ENCODE results near the gene NDUFA7. TPM values are rescaled to one million over a fixed set of nuclear protein-coding genes. Genes with fewer than 3 reads are reported as not detected.
A peak's percentile ranks its signal among the peaks of the same experiment; 100 is the strongest.

The NDUFA7 gene
- total and polyA plus RNA-seq, 2 of the 13 experiments (the other 11 are each of a cell fraction or from before 2014, with no cell fraction given) = 64.5 to 71.5 TPM

DNA sequence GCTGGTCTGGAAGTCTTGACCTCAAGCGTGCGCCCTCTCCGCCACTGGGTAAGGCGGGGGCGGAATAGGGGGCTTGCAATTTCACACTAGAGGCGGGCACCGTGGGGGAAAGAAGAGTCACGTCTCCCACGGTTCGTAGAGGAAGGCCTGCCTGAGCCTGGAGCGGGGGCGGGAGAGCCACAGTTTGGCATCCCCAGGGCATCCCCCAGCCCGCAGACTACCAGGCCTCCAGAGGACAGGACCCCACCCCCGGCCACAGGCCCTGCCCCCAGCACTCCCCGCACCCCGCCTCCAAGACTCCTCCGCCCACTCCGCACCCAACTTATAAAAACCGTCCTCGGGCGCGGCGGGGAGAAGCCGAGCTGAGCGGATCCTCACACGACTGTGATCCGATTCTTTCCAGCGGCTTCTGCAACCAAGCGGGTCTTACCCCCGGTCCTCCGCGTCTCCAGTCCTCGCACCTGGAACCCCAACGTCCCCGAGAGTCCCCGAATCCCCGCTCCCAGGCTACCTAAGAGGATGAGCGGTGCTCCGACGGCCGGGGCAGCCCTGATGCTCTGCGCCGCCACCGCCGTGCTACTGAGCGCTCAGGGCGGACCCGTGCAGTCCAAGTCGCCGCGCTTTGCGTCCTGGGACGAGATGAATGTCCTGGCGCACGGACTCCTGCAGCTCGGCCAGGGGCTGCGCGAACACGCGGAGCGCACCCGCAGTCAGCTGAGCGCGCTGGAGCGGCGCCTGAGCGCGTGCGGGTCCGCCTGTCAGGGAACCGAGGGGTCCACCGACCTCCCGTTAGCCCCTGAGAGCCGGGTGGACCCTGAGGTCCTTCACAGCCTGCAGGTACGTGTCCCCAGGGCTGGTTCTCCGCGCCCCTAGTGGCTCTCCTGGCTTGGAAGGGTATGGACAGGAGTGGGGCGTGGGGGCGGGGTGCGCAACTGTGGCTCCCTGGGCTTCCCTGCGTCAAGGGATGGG is 42.9 kb upstream of the NDUFA7 start, which contains the start of gene ANGPTL4 (continued):
- TF ChIP-seq RXRB (CRISPR knock-in tag; IDR thresholded peaks at IDR 0.05; ENCODE audit: borderline replicate concordance) = no peak; the same call in 1 of the 2 replicates
- TF ChIP-seq PRDM15 (CRISPR knock-in tag; IDR thresholded peaks at IDR 0.05) = peak; percentile 46; the same call in 1 of the 2 replicates
- no peak for TF ChIP-seq BHLHE40 (IDR thresholded peaks at IDR 0.05; ENCODE audit: low read length)
- TF ChIP-seq ARID2 (CRISPR knock-in tag; IDR thresholded peaks at IDR 0.05; ENCODE audit: borderline replicate concordance) = no peak
- TF ChIP-seq ZSCAN30 (CRISPR knock-in tag; IDR thresholded peaks at IDR 0.05) = no peak
- no peak for TF ChIP-seq ZNF660 (CRISPR knock-in tag; IDR thresholded peaks at IDR 0.05; ENCODE audit: borderline replicate concordance, low read depth)
- TF ChIP-seq REST (IDR thresholded peaks at IDR 0.05; ENCODE audit: borderline replicate concordance in 1 of 2, low read depth in 1 of 2, low read length in 2 of 2) = no peak
- TF ChIP-seq ZNF672 (CRISPR knock-in tag; IDR thresholded peaks at IDR 0.05) = no peak
- TF ChIP-seq HBP1 (CRISPR knock-in tag; IDR thresholded peaks at IDR 0.05; ENCODE audit: low read depth) = no peak; the same call in 1 of the 2 replicates
- TF ChIP-seq ZNF431 (CRISPR knock-in tag; IDR thresholded peaks at IDR 0.05; ENCODE audit: borderline replicate concordance, low read depth) = no peak
- 0 out of 2 replicates have a peak, but pooled peaks have one; percentile 19 for TF ChIP-seq ZNF772 (CRISPR knock-in tag; IDR thresholded peaks at IDR 0.05)
- no peak for TF ChIP-seq ZBTB43 (CRISPR knock-in tag; conservative IDR thresholded peaks at IDR 0.05)
- TF ChIP-seq ZNF331 (CRISPR knock-in tag; IDR thresholded peaks at IDR 0.05) = 0 out of 2 replicates have a peak, but pooled peaks have one; percentile 11
- no peak for TF ChIP-seq SRF (IDR thresholded peaks at IDR 0.05; ENCODE audit: low read depth, low read length)
- TF ChIP-seq ZIK1 (CRISPR knock-in tag; IDR thresholded peaks at IDR 0.05; ENCODE audit: borderline replicate concordance, low read depth) = no peak
- TF ChIP-seq ZNF839 (CRISPR knock-in tag; IDR thresholded peaks at IDR 0.05; ENCODE audit: borderline replicate concordance) = no peak; the same call in 1 of the 2 replicates
- TF ChIP-seq ZNF552 (CRISPR knock-in tag; IDR thresholded peaks at IDR 0.05; ENCODE audit: borderline replicate concordance) = no peak

Measured in HepG2 (cell line).